IPS-11a (cell line): ENCODE results near the gene PRDM16.
"Not testable (repeated sequence)": the region's sequence is repeated elsewhere in the genome, so short reads cannot be mapped to it uniquely, and the experiment has no call there.

ENCODE experiments used
- H3K4me3 ChIP-seq: one replicate; pipeline ENCODE4 v1.5.1; 2013; ENCODE audit warnings: low read depth, low read length, control low read depth

PRDM16 gene

DNA sequence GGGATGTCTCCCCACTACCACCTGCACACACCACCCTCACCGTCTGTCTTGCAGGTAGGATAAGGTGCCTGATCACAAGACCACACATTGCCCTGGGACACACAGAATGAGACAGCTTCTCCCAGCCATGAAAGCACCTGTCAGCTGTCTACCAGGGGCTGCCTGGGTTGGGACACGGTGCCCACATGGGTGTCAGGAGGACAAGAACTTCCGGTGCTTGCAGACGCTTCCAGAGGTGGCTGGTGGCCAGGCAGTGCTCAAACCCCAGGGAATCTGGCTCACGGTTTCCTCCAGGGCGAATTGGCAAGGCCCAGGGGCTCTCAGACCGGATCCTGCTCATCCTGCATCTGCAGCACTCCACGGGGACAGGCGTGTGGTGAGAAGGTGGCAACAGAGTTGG lies 202.9 kb downstream of the PRDM16 start:
- no peak overlapping the region for H3K4me3 ChIP-seq

DNA sequence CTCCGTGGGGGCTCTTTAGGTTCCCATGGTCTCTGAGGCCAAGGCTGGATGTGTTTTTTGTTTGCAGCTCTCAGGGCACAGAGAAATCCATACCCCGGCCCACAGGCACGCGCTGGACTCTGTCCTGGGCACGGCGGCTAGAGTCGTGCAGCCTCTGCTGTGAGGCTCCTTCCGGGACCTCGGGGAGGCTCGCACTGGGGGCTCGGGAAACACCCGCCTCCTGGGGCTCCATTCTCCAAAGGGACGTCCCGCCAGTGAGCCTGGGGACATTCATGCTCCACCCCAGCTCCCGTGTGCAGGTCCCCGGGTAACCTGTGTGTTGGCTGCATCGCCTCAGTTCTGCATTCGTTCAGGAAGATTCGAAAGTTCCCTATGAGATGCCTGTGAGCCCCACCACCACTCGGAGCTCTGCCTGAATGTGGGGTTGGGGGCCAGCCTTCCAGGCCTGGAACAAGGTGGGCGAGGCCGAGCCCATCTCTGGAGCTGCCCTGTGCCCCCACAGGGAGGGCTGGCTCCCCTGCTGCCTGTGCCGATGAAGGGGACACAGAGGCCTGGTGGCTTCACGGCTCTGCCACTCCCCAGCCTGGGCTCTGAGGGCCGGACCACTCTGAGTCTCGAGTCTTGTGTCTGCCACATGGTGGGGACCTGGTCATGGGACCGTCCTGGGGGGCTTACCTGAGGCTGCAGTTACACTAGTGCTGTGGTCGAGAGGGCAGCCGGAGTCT lies 203.5 kb downstream of the PRDM16 start:
- no peak overlapping the region for H3K4me3 ChIP-seq

DNA sequence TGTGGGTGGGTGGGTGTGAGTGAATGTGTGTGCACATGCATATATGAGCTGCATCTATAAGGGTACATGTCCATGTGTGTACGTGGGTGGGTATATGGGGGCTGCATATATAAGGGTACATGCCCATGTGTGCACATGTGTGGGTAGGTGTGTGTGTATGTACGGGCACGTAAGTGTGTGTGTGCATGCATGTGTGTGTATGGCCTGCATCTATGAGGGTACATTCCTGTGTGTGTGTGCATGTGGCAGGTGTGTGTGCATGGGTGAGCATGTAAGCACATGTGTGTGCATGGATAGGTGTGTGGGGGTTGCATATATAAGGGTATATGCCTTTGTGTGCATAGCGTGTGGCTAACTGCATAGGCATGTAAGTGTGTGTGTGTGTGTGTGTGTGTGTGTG lies 204.4 kb downstream of the PRDM16 start:
- H3K4me3 ChIP-seq = no peak overlapping the region

DNA sequence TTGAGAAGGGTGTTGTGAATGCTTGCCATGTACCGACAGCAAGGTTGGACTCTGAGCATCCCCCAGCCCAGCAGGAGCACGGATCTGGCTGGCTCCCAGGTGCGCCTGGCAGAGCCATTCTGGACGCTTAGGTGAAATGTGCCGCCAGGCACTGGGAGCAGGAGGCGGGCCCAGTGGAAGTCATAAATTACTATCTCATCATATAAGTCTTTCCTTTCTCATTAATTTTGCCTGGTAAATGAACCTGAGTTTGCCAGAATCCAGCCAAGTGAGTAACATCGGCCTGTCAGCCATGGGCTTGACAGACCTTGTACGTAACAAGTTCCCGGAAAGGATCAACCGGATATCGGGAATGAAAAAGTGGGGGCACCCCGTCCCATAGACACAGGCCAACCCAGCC lies 206.0 kb downstream of the PRDM16 start:
- H3K4me3 ChIP-seq = no peak overlapping the region

DNA sequence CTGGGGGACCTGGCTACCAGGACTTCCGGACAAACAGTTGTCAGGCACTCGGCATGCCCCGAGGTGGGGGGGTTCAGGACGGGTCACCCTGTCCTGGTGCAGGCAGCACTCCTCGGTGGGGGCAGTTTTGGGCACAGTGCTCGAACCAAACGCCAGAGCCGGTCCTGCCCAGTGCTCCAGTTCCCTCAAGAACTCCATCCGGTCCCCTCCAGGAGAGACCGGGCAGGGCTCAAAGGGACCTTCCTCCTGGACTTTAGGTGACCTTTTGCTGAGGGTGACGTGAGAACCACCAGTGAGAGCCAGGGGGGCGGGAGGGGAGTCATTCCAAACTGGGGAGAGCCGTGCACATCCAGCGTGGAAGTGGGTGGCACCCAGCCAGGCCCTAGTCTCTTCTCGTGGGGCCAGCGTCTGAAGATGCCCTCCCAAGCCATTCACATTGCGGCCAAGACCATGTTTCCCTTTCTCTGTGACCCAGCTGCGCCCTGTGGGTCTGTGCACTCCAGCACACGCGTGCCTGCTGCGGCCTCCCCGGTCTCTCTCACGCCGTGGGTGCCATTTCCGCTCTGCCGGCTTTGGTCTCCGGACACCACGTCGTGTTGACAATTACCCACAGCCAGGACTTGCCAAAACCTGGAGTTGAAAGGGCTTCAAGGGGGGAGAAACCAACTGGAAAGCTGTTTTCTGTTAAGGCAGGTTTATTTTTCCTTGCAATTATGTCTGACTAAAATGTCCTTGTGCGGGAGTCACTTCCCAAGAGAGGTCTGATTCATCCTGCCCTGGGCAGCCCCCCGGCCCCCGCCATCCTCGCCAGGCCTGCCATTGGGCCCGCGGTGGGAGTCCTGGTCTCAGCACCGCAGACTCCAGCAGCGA lies 206.7 kb downstream of the PRDM16 start:
- H3K4me3 ChIP-seq = no peak overlapping the region

DNA sequence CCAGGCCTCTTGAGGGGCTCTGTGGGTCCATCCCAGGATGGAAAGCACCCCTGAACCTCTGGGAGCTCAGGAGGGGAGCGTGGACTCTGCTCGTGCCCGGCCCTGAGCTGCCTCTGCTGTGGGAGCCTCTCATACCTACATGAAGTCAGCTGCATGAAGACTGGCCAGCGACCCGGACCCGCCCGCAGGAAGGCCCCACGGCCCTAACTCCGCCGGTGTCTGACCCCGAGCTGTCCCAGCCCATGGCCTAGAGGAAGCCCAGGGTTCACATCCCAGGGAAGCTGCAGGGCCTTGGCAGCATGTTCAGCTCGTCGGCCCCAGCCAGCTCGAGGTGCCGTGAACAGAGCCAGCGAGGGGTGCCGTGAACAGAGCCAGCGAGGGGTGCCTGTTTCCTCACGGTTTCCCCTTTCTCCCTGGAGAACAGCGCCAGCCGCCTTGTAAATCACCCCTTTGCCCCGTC lies 207.4 kb downstream of the PRDM16 start:
- no peak overlapping the region for H3K4me3 ChIP-seq

DNA sequence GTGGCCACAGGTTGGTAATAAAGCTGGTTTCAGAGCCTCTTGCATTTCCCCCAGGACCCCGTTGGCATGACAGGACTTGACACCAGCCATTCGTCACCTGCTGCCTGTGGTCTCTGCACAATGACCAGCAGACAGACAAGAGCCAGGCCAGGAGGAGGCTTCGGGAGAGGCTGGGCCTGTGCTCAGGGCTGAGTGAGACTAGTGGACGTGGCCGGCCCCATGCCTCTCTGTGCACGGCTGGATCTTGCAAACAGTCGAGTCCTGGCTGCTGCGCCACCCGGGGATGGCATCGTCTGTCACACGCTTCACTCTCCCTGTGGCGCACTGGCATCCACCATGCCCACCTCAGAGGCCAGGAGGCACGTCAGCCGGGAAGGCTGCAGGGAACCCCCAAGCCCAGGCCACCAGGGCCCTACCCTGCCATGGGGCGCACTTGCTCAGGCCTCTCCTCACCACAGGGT lies 208.0 kb downstream of the PRDM16 start:
- no peak overlapping the region for H3K4me3 ChIP-seq

DNA sequence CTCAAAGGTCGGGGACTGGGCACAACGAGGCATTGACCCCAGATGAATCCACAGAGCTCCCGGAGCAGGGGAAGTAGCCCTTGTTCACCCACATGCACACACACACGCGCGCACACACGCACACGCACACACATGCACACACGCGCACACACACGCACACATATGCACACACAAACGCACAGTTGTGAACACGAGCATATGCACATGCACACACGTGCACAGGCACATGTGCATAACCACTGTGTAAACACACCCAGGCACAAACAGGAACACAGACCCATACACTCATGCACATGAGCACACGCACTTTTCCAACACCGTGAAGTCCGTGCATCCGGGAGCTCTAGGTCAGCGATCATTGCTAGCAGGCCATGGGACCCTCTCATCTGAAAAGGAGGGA lies 208.6 kb downstream of the PRDM16 start:
- no peak overlapping the region for H3K4me3 ChIP-seq

DNA sequence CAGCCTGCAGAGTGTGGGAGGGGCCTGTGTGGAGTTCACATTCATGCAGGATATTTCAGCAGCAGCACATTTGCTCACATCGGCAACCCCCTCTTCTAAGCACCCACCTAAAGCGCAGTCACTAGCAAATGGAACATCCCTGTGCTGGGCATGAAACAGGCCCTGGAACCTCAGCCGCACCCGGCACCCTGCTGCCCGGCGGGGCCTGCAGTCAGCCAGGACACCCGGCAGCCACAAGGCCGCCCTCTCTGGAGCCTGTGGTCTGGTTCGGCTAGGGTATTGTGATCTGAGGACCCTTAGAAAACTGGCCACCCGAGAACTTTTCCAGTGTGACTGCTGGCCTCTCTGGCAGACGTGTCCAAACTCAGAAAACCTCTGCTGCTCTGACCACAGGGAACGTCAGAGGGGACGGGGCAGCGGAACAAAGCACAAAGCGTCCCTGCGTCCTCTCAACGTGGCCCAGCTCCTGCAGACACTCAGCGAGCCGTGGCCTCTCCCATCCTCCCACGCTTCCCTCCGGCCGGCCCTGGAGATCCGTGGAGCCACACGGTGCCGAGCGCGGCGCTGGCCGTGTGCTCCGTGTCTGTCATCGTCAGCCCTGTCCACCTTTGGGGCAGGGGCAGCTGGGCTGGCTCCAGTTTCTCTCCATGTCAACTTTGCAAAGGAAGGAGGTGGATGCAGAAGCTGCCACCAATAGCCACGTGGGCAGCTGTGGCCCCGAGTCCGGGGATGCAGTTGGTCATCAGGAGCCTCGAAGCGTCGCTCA lies 209.6 kb downstream of the PRDM16 start:
- H3K4me3 ChIP-seq = no peak overlapping the region

DNA sequence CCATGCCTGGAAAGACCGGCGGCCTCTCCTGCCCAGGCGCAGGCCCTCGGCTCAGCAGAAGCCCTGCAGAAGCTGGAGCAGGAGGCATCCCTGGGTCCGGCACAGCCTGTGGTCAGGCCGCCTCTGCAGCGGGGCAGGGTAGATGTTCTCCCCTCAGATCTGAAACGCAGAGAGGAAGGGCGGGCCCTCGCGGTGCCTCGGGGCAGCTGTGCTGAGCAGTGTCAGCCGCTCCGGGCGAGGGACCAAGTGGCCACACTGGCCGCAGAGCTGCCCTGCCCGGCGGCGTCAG lies 210.1 kb downstream of the PRDM16 start:
- no peak overlapping the region for H3K4me3 ChIP-seq

DNA sequence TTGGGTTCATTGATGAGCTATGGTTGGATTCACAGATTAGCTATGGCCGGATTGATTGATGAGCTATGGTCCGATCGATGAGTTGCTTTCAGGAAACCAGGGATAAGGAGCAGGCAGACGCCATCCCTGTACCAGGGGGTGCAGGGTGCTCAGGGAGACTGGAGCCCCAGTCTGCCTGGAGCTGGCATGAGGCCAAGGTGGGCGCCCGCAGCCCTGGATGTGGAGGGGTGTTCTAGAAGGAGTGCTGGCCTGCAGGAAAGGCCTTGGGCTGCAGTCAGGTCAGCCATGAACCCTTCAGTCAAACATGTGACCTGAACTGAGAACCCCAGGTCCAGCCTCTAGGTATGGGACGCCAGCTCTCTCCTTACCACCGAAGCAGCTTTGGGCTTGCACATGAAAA lies 212.7 kb downstream of the PRDM16 start:
- no peak overlapping the region for H3K4me3 ChIP-seq

DNA sequence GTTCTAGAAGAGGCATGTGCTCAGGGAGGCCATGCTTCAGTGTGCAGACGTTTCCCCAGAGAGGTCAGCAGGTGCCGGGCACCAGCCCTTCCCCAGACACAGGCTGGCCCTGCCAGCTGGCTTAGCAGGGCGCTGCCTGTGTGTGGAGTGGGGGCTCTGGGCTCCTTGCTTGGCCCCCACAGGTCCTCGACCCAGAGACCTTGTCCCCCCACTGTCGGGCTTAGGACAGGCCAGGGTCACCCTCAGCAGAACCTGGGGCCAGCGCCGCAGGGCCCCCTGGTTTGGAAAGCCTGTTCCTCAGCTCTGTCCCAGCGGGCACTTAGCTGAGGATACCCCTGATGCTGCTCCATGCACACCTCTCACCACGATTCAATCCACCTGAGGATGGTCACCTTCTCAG lies 213.2 kb downstream of the PRDM16 start:
- H3K4me3 ChIP-seq = no peak overlapping the region

DNA sequence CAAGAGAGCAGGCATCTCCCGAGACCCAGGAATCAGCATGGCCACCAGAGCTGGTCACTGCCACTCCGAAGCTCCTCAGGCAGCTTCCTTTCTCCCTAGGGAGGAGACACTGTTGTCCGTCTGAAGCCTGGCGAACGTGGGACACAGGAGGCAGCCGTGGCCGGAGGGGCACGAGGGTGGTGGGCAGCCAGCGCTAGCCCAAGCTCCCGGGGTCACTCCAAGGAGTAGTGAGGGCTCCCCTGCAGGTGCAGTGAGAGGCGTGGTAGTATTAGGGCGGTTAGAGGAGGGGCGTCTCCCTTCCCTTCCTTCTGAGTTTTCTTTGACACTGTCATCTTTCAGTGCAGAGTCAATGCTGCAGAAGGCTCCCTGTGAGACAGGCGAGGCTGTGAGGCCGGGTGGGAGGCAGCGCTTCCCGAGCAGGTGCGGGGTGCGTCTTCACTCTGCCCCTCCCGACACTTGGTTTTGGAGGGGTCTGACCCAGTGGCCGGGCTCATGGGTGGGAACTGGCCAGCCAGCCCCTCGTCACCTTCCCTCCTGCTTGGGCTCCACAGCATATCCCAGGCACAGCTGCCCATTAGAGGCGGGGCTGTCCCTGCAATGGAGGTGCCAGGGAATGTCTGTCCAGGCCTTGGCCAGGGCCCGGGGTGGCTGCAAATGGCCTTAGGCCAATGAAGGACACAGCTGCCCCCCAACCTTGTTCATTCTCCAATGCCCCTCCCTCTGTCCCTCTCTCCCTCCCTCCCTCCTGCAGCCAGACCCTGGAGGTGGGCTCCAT lies 213.8 kb downstream of the PRDM16 start:
- no peak overlapping the region for H3K4me3 ChIP-seq

DNA sequence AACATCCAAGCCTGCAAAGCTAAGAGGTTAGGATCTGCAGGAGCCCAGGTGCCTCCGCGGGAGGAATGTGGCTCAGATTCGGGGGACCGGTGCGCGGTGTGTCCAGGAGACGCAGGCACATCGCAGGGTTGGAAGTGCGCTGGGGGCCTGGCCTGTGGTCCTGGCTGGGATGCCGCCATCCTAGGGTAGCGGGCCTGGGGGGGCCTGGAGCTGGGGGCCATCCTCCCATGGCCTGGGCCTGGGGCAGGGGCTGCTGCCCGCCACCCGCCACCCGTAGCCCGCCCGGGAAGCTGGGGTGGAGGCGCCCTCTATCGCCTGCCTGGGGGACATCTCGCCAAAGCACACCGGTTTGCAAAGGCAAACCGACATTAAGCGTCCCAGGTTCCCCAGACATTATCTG lies 214.8 kb downstream of the PRDM16 start:
- no peak overlapping the region for H3K4me3 ChIP-seq

DNA sequence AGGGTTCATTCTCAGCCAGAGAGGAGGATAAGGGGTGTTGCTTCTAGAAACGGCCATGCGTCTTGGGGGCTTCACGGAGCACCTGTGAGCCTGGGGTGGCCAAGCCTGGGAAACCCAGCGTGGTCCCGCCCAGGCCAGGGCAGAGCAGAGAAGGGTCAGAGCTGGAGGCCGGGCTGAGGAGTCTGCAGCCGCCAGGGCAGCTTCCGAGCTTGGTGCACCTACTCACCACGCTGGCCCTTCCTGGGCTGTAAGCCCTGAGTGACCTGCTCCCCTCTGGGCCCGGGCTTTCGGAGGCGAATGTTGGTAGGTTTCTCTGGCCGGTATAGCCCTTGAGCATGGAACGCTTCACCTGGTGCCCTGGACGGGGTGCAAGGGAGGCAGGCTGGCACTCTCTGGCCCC lies 215.7 kb downstream of the PRDM16 start:
- no peak overlapping the region for H3K4me3 ChIP-seq

DNA sequence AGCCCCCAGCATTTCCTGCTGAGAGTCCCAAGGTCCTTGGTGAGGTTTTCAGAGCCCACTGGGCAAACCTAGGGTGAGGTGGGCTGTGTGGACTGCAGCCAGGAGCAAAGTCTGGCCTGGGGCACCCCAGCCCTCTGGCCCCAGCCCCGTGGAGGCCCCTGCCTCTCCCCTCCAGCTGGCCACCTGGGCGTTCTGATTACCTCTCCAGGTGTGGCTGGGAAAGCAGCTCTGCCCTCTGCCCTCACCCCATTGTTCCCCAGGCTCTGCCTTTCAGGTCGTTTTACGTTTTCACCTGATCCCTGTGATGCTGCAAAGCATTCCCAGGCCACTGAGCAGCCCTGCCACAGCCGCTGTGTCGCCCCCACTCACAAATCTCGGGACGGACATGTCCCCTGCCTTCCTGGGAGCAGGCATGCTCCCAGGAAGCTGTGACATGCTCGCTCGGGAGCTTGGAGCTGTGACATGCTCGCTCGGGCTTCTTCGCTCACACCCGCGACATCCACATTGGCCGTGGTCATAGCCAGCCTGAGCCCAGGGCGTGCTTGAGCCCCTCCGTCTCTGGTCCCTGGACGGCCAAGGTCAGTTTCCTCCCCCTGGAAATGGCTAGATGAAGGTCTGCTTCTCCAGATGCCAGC lies 216.2 kb downstream of the PRDM16 start:
- H3K4me3 ChIP-seq = no peak overlapping the region

DNA sequence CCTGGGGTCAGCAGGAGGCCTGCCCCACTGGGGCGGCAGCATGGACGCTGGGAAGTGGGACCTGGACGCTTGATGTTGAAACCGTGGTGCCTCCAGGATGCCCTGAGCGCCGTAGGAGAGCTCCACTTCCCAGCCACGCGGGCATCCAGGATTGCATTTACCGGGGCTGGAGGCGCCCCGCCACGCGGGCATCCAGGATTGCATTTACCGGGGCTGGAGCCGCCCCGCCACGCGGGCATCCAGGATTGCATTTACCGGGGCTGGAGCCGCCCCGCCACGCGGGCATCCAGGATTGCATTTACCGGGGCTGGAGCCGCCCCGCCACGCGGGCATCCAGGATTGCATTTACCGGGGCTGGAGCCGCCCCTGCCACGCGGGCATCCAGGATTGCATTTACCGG lies 218.1 kb downstream of the PRDM16 start:
- H3K4me3 ChIP-seq = not testable (repeated sequence)

DNA sequence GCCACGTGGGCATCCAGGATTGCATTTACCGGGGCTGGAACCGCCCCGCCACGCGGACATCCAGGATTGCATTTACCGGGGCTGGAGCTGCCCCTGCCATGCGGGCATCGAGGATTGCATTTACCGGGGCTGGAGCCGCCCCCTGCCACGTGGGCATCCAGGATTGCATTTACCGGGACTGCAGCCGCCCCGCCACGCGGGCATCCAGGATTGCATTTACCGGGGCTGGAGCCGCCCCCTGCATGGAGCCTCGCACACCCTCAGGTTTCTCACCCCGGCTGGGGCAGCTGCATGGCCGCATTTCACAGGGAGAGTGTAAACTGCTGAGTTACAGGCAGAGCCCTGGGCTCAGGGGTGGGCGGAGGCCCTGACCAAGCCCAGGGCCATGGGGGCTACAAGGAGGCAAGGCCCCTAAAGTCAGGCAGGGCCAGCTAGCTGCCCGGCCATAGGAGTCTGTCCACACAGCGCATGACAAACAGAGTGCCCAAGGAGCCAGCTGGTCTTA lies 218.7 kb downstream of the PRDM16 start:
- no peak overlapping the region for H3K4me3 ChIP-seq

DNA sequence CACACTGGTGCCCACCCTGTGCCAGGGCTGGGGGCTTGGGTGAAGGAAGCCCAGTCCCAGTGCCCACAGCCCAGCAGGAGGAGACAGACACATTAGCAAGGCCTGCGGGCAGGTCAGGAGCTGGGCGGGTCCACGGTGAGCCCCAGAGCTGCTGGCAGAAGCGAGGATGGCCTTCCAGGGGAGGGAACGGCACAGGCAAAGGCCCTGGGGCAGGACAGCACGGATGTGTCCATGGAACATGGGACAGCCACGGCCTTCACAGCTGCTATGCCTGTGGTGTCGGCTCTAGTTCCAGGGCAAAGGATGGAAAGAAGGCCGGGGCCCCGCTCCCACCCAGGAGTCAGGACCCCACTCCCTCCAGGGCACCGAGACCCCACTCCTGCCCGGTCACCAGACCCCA lies 220.5 kb downstream of the PRDM16 start:
- H3K4me3 ChIP-seq = no peak overlapping the region

DNA sequence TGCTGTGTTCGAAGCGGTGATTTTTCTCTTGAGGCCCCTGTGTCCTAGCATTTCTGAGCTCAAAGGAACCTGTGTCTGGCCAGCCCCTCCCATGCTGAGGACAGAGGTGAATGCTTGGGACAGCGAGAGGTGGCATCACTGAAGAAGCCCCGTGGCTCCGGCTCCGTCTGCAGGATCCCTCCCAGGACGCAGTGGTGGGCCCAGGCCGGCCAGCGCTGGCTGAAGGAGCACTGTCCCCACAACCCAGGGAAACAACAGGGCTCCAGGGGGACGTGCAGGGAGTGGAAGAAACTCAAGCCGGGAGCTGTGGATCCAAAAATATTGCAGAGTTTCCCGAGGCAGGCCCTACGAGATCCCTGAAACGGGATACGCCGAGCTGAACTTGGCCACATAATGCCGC lies 221.4 kb downstream of the PRDM16 start:
- no peak overlapping the region for H3K4me3 ChIP-seq
